Measurements from ENCODE around the gene TEAD1.

DNA sequence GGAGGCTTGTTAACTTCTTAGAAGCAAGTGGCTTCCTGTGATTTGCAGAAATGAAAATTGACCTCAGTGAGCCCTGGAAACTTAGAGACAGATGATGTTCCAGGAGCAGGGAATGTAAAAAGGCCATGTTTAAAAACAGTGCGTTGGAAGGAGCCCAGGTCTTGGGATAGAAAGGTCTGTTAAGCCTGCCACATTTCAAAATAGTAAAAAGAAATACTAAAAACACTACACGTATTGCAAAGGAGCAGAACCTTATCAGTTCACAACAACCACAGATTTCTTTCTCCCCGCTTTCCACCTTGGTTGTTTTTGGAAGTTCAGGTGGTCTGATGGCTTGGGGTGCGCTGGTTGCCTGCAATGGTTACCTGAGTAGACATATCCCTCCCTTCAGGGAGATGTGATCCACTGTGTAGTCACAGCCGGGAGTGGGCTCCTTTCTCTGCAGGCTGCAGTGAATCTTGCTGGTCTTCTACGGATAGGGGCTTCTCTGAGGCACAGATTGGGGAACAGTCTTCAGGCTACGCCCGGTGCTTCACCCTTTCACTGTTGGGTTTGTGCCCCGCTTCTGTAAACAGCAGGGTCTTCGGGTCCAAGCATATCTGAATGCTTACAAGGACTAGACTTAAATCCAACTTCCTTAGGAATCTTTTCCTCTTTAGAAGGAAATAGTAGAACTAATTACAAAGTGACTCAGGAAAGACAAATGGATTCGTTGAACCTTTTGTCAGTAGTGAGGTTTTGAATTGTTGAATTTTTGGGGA is 1.9 kb downstream of the TEAD1 start:
- TF ChIP-seq, protein P1, sequence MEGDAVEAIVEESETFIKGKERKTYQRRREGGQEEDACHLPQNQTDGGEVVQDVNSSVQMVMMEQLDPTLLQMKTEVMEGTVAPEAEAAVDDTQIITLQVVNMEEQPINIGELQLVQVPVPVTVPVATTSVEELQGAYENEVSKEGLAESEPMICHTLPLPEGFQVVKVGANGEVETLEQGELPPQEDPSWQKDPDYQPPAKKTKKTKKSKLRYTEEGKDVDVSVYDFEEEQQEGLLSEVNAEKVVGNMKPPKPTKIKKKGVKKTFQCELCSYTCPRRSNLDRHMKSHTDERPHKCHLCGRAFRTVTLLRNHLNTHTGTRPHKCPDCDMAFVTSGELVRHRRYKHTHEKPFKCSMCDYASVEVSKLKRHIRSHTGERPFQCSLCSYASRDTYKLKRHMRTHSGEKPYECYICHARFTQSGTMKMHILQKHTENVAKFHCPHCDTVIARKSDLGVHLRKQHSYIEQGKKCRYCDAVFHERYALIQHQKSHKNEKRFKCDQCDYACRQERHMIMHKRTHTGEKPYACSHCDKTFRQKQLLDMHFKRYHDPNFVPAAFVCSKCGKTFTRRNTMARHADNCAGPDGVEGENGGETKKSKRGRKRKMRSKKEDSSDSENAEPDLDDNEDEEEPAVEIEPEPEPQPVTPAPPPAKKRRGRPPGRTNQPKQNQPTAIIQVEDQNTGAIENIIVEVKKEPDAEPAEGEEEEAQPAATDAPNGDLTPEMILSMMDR (IDR thresholded peaks at IDR 0.05), result no peak
- TF ChIP-seq POLR2A (IDR thresholded peaks at IDR 0.05), result no peak
